ENCODE results near the gene KLHL35. TPM values are rescaled to one million over a fixed set of nuclear protein-coding genes. Genes with fewer than 3 reads are reported as not detected.

Gene KLHL35
- total RNA-seq, 1 experiment from 2014 or later: 0.83 TPM

GRCh38 chr11:75420224-75421034 lies 12.6 kb downstream of the KLHL35 start:
- H3K27me3 Mint-ChIP-seq (ENCODE audit: low read depth): no peaks in the 10 kb centered on the region

More at GRCh38 chr11:75420224-75421034, 12.6 kb downstream of the KLHL35 start:
- no CpG with 5 or more reads among the region's 14 CpGs for WGBS (ENCODE audit: extremely low coverage, insufficient read length, low lambda C conversion rate)
- Mint-ChIP-seq H3K9me3 (no peaks in the 10 kb centered on the region), H3K4me1 (peaks cover 3 to 16% of the 10 kb centered on the region in 2 experiments), H3K4me3 (no peak overlapping the region), H3K27ac (peak overlapping the region in 2 of 3 experiments; percentile 7 to 86; a peak in 3 of 7 replicates), H3K36me3 (ENCODE audit: insufficient read depth in 1 of 3, low read depth in 3 of 3) (peaks cover 15 to 25% (median 21%) of the 10 kb centered on the region in 3 experiments)
- Histone ChIP-seq H4K20me1 (ENCODE audit: control insufficient read depth, insufficient read depth, insufficient read length) (no peaks in the 10 kb centered on the region), H2AK5ac (ENCODE audit: insufficient read length, low read length) (no peak overlapping the region), H3K4me1 (ENCODE audit: insufficient read depth, low read length) (no peaks in the 10 kb centered on the region), H3K79me2 (ENCODE audit: insufficient read depth, low read length) (no peaks in the 10 kb centered on the region), H2BK12ac (ENCODE audit: insufficient read length, low read depth, low read length) (no peak overlapping the region), H2BK5ac (ENCODE audit: insufficient read length, low read length) (no peak overlapping the region), H3K27me3 (ENCODE audit: insufficient read depth, low read length) (no peaks in the 10 kb centered on the region), H3K23ac (ENCODE audit: insufficient read length, low read depth, low read length) (no peak overlapping the region), H4K8ac (replicated peaks; ENCODE audit: insufficient read length, low read depth, low read length) (no peak overlapping the region), H2BK20ac (ENCODE audit: low read depth, low read length, poor library complexity, severe bottlenecking) (no peak overlapping the region), H3K56ac (ENCODE audit: insufficient read length, low read depth, low read length) (no peak overlapping the region), H2BK120ac (ENCODE audit: low read depth, low read length, poor library complexity, severe bottlenecking) (no peak overlapping the region), H3K23me2 (ENCODE audit: insufficient read length, low read depth, low read length, poor library complexity, severe bottlenecking) (no peaks in the 10 kb centered on the region), H3T11ph (ENCODE audit: low read length) (no peak overlapping the region), H3K27ac (ENCODE audit: insufficient read length, low read depth, low read length) (no peak overlapping the region), H3K9ac (ENCODE audit: extremely low read depth, insufficient read length, low read length) (no peak overlapping the region), H3K79me1 (ENCODE audit: insufficient read depth, low read depth, low read length, poor library complexity, severe bottlenecking) (no peaks in the 10 kb centered on the region), H3K18ac (ENCODE audit: insufficient read length, low read depth, low read length) (no peak overlapping the region), H2BK15ac (ENCODE audit: low read depth, low read length) (no peak overlapping the region), H3K4ac (ENCODE audit: low read depth, low read length) (no peak overlapping the region), H3K9me3 (ENCODE audit: control insufficient read depth, low read depth, low read length) (no peaks in the 10 kb centered on the region), H3K4me2 (ENCODE audit: insufficient read depth, insufficient read length, low read length) (no peak overlapping the region), H3K14ac (ENCODE audit: insufficient read depth, low read length) (no peak overlapping the region), H4K91ac (ENCODE audit: insufficient read length, low read depth, low read length) (no peak overlapping the region), H2AFZ (ENCODE audit: low read length) (no peak overlapping the region), H4K5ac (ENCODE audit: insufficient read length, low read depth, low read length) (no peak overlapping the region)
- no peak for TF ChIP-seq CTCF (conservative IDR thresholded peaks at IDR 0.05)
- no peak for DNase-seq
